HG03159 (cell line): ENCODE data around the gene ZBP1.

ENCODE experiments used
- ATAC-seq: cut with Tn5 transposase; IDR thresholded peaks from one replicate; pipeline ENCODE4 v1.9.1; 2021; ENCODE audit warnings: mild to moderate bottlenecking, moderate library complexity; ENCODE audit not compliant: unreplicated experiment

Gene ZBP1

DNA sequence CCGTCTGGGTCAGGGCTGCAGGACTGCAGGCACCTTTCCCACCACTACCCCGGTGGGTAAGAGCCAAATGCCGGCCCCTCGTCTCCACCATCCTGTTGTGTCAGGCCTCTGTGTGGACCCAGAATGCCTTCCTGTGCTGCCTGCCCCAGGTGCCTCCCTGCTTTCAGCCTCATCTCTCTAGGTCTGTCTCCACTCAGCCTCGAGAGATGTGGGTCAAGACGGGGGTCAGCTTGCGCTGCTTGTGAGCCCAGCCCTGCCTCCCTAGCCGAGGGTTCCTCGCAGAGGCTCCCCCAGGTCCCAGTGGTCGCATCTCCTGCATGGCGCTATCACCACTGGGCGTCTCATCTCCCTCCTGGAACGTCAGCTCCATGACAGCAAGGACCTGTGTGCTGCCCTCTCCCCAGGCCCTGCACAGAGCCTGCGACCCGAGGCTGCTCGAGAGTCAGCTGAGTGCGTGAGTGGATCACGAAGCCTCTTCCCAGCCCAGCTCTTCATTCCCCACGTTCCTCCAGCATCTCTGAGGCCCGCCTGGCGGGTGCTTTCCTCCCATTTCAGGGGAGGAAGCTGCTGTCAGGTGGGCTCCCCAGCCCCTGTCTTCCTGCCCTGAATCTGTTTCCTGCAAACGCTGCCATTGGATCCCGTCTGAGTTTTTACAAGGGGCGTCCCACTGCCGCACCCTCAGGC, 38.7 kb upstream of the ZBP1 start:
- no peak for ATAC-seq

GRCh38 chr20:57658447-57658832, 38.2 kb upstream of the ZBP1 start:
- ATAC-seq = no peak

- ATAC-seq = no peak
Measured at GRCh38 chr20:57657535-57658446, 37.6 kb upstream of the ZBP1 start.

GRCh38 chr20:57656821-57657534, 36.8 kb upstream of the ZBP1 start:
- no peak for ATAC-seq

- no peak for ATAC-seq
Measured at GRCh38 chr20:57656252-57656820, 36.1 kb upstream of the ZBP1 start.

- no peak for ATAC-seq
Measured at GRCh38 chr20:57655809-57656155, 35.6 kb upstream of the ZBP1 start.

DNA sequence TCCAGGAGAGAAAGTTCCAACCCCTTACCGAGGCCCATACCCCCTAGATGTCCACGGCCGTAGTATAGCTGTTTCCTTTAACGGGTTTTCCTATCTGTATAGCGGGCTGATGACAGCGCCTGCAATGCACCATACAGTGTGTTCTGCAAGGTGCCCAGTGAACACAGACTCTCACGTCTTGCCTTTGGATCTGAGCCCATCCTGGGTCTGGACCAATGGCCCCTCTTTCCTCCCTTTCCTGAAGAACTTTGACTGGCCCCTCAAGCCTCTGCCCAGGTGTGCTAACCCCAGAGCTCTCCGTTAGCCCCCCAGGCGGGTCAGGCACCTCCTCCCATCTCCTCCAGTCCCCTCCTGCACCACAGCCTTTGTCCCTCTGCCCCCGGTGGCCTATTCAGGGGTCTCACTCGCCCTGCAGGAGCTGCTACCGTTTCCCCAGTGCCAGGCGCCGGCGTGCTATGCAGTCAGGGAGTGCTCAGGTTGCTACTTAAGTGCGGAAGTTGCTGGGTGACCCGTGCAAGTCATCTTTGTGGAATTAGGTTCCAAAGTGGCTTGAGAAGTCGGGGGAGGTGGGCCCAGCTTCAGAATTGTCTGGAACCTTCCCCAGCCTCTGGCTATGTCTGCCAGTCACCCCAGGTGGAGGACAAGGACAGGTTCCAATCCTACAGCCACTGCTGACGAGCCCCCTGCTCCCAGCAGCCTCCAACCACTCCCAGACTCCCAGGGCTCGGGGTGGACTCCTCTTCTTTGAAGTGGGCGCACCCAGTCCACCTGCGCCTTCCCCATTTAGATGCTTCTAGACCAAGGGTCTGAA, 35.0 kb upstream of the ZBP1 start:
- ATAC-seq = no peak

DNA sequence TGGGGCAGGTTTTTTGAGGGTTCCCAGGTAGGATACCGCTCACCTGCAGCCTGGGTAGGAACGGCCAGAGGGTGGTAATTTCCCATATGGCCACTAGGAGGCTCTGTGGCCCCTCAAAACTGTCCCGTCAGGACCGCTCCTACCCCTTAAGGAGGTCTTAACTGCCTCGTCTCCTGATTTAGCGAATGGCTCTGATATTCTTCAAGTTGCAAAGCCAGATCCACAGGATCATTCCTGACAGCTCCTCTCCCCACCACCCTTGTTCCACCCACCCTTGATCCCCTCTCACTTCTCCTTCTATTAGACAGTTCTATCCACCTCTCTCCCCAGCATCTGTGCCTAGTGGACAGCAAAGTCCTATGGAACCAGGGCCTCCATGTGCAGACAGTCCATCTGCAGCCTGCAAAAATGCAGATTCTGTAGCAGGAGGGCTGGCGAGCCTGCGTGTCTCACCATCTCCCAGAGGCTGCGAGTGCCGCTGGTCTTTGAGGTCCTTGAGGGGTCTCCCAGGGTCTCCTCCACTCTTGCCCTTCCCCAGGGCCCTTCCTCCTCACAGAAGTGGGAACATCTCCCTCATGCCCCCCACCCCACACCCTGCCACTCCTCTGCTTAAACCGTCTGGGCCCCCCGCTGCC, 34.3 kb upstream of the ZBP1 start:
- no peak for ATAC-seq

GRCh38 chr20:57653910-57654309, 33.7 kb upstream of the ZBP1 start:
- no peak for ATAC-seq

- no peak for ATAC-seq
Measured at GRCh38 chr20:57653546-57653900, 33.3 kb upstream of the ZBP1 start.

DNA sequence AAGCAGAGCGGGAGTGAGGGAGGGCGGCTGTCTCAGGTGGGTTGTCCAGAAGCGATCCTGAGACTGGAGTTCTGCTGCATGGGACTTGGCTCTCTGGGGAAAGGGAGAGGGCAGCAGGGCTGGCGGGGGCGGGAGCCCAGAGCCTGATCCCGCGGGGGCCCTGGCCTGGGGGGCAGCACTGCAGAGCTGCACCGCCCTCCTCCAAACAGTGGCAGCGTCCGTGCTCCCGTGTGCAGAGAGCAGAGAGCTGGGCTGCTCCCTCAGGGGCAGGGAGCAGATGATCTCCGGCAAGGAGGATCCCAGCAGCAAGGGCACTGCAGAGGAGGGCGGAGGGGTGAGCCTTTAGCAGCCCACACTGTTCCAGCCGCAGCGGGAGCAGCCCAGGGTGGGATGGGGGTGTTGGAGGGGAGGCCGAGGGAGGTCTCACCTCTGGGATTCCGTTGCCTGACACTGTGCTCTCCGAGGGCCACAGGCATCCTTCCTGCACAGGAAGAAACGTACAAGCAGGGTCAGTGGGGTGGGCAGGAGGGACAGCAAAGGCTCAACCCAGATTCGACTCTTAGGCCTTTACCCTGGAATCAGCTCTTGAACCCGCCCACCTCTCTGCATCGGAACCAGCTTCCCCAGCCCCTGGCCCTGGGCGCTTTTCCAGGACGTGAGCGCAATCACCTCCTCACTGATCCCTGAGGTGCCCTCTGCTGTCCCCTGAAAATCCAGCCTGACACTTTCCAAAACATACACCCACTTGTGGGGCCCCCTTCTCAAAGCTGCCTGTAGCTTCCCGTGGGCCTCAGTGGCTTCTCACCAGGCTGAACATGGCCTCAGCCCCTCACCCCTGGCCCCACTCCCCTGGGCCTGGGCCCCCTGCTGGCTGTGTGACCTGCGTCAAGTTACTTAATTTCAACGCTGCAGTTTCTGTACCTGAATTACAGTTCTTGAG, 32.6 kb upstream of the ZBP1 start:
- ATAC-seq = no peak

- ATAC-seq = no peak
Measured at GRCh38 chr20:57651881-57652605, 31.8 kb upstream of the ZBP1 start.

- no peak for ATAC-seq
Measured at GRCh38 chr20:57650756-57651483, 30.7 kb upstream of the ZBP1 start.

- ATAC-seq = no peak
Measured at GRCh38 chr20:57650266-57650665, 30.0 kb upstream of the ZBP1 start.

DNA sequence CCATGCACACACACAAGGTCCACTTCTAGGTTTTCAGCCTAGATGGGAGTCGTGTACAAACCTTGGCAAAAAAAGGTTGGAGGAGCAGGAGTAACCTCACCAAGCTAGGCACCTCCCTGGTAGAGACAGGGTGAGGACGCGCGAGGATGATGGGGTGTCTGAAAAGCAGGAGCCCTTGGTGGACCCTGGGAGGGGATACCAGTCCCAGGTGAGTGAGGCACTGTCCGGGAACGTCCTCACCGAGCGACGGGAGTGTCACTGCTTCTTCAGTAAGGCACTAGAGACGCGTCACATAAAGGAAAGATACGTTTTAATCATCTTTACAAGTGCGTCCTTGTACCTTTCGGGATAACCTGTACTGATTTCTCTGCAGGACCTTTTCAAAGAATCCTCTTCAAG, 29.4 kb upstream of the ZBP1 start:
- no peak for ATAC-seq

GRCh38 chr20:57648878-57649616, 28.8 kb upstream of the ZBP1 start:
- ATAC-seq = no peak
